WTC11 (cell line): ENCODE data around the gene PDZRN4. TPM values are rescaled to one million over a fixed set of nuclear protein-coding genes. Genes with fewer than 3 reads are reported as not detected.

ENCODE experiments used
- ATAC-seq: fragments of 200-7000 bp; cut with Tn5 transposase; 2 replicates; pipeline ENCODE4 v1.10.0; 2021; ENCODE audit warnings: mild to moderate bottlenecking, moderate library complexity
- CTCF ChIA-PET: fragments of 300-600 bp; sonication (Branson Sonifier 250); formaldehyde crosslinking; loops from one replicate; lab custom pipeline; 2021; ENCODE audit warnings: antibody characterized with exemption; lab: Charles Lee
- POLR2A ChIA-PET: fragments of 350-600 bp; sonication (Branson Sonifier 250); formaldehyde crosslinking; loops from one replicate; lab custom pipeline; 2021; ENCODE audit warnings: antibody characterized with exemption; lab: Charles Lee
- DNase-seq: peaks from one replicate; pipeline ENCODE4 v3.0.0; 2021; ENCODE audit warnings: low spot score
- H3K27ac Mint-ChIP-seq: 2 replicates; pipeline ENCODE4 v1.8.0; 2021; ENCODE audit warnings: mixed read lengths
- H3K27me3 Mint-ChIP-seq: 2 replicates; pipeline ENCODE4 v1.8.0; 2021; ENCODE audit warnings: low read depth, mild to moderate bottlenecking, moderate library complexity, mixed read lengths
- H3K36me3 Mint-ChIP-seq: 2 replicates; pipeline ENCODE4 v1.8.0; 2021; ENCODE audit warnings: mixed read lengths
- H3K4me1 Mint-ChIP-seq: 2 replicates; pipeline ENCODE4 v1.8.0; 2022; ENCODE audit warnings: mixed read lengths
- H3K4me3 Mint-ChIP-seq: 2 replicates; pipeline ENCODE4 v1.8.0; 2021; ENCODE audit warnings: mild to moderate bottlenecking, moderate library complexity, mixed read lengths
- H3K9me3 Mint-ChIP-seq: 2 replicates; pipeline ENCODE4 v1.8.0; 2021; ENCODE audit warnings: mixed read lengths
- ATF2 ChIP-seq: sonication (generic); formaldehyde crosslinking; IDR thresholded peaks from 2 replicates; pipeline ENCODE4 v1.8.1; 2022; ENCODE audit warnings: low read depth, missing genetic modification reagents, borderline replicate concordance
- ATF3 ChIP-seq: sonication (generic); formaldehyde crosslinking; conservative IDR thresholded peaks from 2 replicates; pipeline ENCODE4 v1.8.1; 2022; ENCODE audit warnings: mild to moderate bottlenecking, missing genetic modification reagents
- ERG ChIP-seq: fragments of 250-450 bp; sonication (Bioruptor Pico); IDR thresholded peaks from 2 replicates; pipeline ENCODE4 v1.8.0; 2021; ENCODE audit warnings: mild to moderate bottlenecking
- FOXP1 ChIP-seq: sonication (generic); formaldehyde crosslinking; IDR thresholded peaks from 2 replicates; pipeline ENCODE4 v1.8.0; 2022; ENCODE audit warnings: missing genetic modification reagents, mild to moderate bottlenecking, moderate library complexity, borderline replicate concordance
- GTF2I ChIP-seq: fragments of 250-450 bp; sonication (Bioruptor Pico); conservative IDR thresholded peaks from 2 replicates; pipeline ENCODE4 v1.4.0; 2021; ENCODE audit warnings: mild to moderate bottlenecking
- JAZF1 ChIP-seq: fragments of 250-450 bp; sonication (Bioruptor Pico); IDR thresholded peaks from 2 replicates; pipeline ENCODE4 v1.9.0; 2021; ENCODE audit warnings: moderate library complexity, mild to moderate bottlenecking, inconsistent platforms
- MYBL2 ChIP-seq: sonication (generic); formaldehyde crosslinking; IDR thresholded peaks from 2 replicates; pipeline ENCODE4 v1.8.1; 2023; ENCODE audit warnings: mild to moderate bottlenecking, moderate library complexity, missing genetic modification reagents
- RORB ChIP-seq: fragments of 250-450 bp; sonication (Bioruptor Pico); IDR thresholded peaks from 2 replicates; pipeline ENCODE4 v1.9.0; 2021; ENCODE audit warnings: mild to moderate bottlenecking
- SP1 ChIP-seq: sonication (generic); formaldehyde crosslinking; conservative IDR thresholded peaks from 2 replicates; pipeline ENCODE4 v1.8.1; 2022; ENCODE audit warnings: missing genetic modification reagents
- TP53 ChIP-seq: sonication (generic); formaldehyde crosslinking; IDR thresholded peaks from 2 replicates; pipeline ENCODE4 v1.8.1; 2023; ENCODE audit warnings: mild to moderate bottlenecking, missing genetic modification reagents
- ZBTB43 ChIP-seq: sonication (generic); formaldehyde crosslinking; IDR thresholded peaks from 2 replicates; pipeline ENCODE4 v1.8.1; 2023; ENCODE audit warnings: mild to moderate bottlenecking, missing genetic modification reagents
- ZMAT4 ChIP-seq: fragments of 250-450 bp; sonication (Bioruptor Pico); IDR thresholded peaks from 2 replicates; pipeline ENCODE4 v1.9.0; 2021; ENCODE audit warnings: mild to moderate bottlenecking
- ZNF121 ChIP-seq: sonication (generic); formaldehyde crosslinking; IDR thresholded peaks from 2 replicates; pipeline ENCODE4 v1.8.0; 2023; ENCODE audit warnings: missing genetic modification reagents
- ZNF232 ChIP-seq: sonication (generic); formaldehyde crosslinking; IDR thresholded peaks from 2 replicates; pipeline ENCODE4 v1.8.0; 2022; ENCODE audit warnings: mild to moderate bottlenecking, missing genetic modification reagents
- ZNF532 ChIP-seq: fragments of 250-450 bp; sonication (Bioruptor Pico); IDR thresholded peaks from 2 replicates; pipeline ENCODE4 v1.9.0; 2021; ENCODE audit warnings: mild to moderate bottlenecking, borderline replicate concordance
- total RNA-seq: library from RNA; stranded (reverse); gene quantifications from 3 replicates; pipeline ENCODE4 v1.2.3, GENCODE V29; 2021
- TF ChIP-seq, protein P1 (sequence below): sonication (generic); formaldehyde crosslinking; IDR thresholded peaks from 2 replicates; pipeline ENCODE4 v1.8.1; 2022; ENCODE audit warnings: mild to moderate bottlenecking, moderate library complexity, missing genetic modification reagents
- TF ChIP-seq, protein P2 (sequence below): sonication (generic); formaldehyde crosslinking; IDR thresholded peaks from 2 replicates; pipeline ENCODE4 v1.8.0; 2022; ENCODE audit warnings: mild to moderate bottlenecking, missing genetic modification reagents

PDZRN4 gene
- total RNA-seq, 1 experiment from 2014 or later: 0.09 TPM

DNA sequence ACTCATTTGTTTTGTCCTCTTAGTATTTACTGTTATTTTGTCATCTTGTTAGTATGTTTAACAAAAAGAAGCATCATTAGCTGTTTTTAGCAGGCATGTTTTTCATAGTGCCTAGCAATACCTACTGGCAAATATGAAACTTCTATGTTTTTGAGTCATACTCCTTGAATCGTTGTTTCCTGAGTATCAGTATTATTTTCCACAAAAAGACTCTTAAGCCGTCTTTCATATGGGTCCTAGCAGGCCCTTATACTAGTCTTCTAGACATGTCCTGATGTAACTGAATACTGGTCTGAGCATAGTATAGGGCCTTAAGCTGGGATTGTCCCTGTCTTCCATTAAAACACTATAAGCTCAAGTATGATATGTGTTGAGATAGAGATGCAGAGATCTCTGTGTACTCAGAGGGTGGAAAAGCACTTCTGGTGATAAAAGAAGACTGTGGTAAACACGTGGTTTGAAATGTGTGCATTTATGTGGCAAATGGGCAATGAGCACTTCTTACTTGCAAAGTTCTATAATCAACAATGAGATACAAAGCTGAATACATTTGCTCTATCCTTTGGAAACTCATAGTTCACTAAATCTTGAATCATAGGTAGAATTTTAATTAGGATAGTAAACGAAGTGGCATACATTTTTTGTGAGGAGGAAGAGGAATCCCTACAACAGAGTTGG lies 348.8 kb downstream of the PDZRN4 start:
- no peaks in the 10 kb centered on the region for H3K9me3 Mint-ChIP-seq
- CTCF ChIA-PET: no interaction called here

GRCh38 chr12:41537522-41537921 lies 349.4 kb downstream of the PDZRN4 start:
- Mint-ChIP-seq H3K4me1 (0 out of 2 replicates have a peak, but pooled peaks cover 4% of the 10 kb centered on the region), H3K4me3 (no peak overlapping the region), H3K9me3 (no peaks in the 10 kb centered on the region), H3K27ac (no peak overlapping the region), H3K36me3 (no peaks in the 10 kb centered on the region), H3K27me3 (no peaks in the 10 kb centered on the region)
- ATAC-seq: no peak
- POLR2A ChIA-PET: no interaction called here
- no peak for DNase-seq
- CTCF ChIA-PET: no interaction called here
- TF ChIP-seq ZNF532 (no peak), ZNF121 (no peak), GTF2I (CRISPR knock-in tag) (no peak), SP1 (CRISPR knock-in tag) (no peak), ERG (CRISPR knock-in tag) (no peak), ZMAT4 (CRISPR knock-in tag) (no peak), RORB (CRISPR knock-in tag) (no peak), ATF2 (CRISPR knock-in tag) (no peak), TP53 (CRISPR knock-in tag) (no peak), ATF3 (CRISPR knock-in tag) (no peak), JAZF1 (CRISPR knock-in tag) (no peak)
- TF ChIP-seq, protein P1, sequence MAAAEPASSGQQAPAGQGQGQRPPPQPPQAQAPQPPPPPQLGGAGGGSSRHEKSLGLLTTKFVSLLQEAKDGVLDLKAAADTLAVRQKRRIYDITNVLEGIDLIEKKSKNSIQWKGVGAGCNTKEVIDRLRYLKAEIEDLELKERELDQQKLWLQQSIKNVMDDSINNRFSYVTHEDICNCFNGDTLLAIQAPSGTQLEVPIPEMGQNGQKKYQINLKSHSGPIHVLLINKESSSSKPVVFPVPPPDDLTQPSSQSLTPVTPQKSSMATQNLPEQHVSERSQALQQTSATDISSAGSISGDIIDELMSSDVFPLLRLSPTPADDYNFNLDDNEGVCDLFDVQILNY (CRISPR knock-in tag): no peak
- TF ChIP-seq, protein P2, sequence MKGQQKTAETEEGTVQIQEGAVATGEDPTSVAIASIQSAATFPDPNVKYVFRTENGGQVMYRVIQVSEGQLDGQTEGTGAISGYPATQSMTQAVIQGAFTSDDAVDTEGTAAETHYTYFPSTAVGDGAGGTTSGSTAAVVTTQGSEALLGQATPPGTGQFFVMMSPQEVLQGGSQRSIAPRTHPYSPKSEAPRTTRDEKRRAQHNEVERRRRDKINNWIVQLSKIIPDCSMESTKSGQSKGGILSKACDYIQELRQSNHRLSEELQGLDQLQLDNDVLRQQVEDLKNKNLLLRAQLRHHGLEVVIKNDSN (CRISPR knock-in tag): no peak
- TF ChIP-seq, all 79 proteins: peak for 0

More for the DNA sequence above, 348.8 kb downstream of the PDZRN4 start:
- Mint-ChIP-seq H3K4me1 (0 out of 2 replicates have a peak, but pooled peaks cover 4% of the 10 kb centered on the region), H3K27me3 (no peaks in the 10 kb centered on the region), H3K4me3 (no peak overlapping the region), H3K27ac (no peak overlapping the region), H3K36me3 (no peaks in the 10 kb centered on the region)
- no peak for DNase-seq
- no peak for TF ChIP-seq FOXP1 (CRISPR knock-in tag)
- TF ChIP-seq ZBTB43 (CRISPR knock-in tag): no peak
- TF ChIP-seq ZNF232: no peak
- TF ChIP-seq MYBL2 (CRISPR knock-in tag): no peak
- ATAC-seq: no peak
- POLR2A ChIA-PET: no interaction called here
